A673 (cell line): ENCODE data around the gene INPP5A.

Source experiments
- CTCF ChIP-seq: fragments of 300-800, 200-600 bp; sonication (generic); conservative IDR thresholded peaks from 2 replicates; pipeline ENCODE4 v1.5.1; 2017; ENCODE audit warnings: low read depth, mild to moderate bottlenecking, antibody characterized with exemption, low read length, moderate library complexity, mixed read lengths
- EZH2 ChIP-seq: fragments of 200-600 bp; sonication (generic); IDR thresholded peaks from 2 replicates; pipeline ENCODE4 v1.6.1; 2017; ENCODE audit warnings: borderline replicate concordance, low read depth, mild to moderate bottlenecking, mixed read lengths, antibody characterized with exemption, low read length; ENCODE audit not compliant: poor library complexity, severe bottlenecking

DNA sequence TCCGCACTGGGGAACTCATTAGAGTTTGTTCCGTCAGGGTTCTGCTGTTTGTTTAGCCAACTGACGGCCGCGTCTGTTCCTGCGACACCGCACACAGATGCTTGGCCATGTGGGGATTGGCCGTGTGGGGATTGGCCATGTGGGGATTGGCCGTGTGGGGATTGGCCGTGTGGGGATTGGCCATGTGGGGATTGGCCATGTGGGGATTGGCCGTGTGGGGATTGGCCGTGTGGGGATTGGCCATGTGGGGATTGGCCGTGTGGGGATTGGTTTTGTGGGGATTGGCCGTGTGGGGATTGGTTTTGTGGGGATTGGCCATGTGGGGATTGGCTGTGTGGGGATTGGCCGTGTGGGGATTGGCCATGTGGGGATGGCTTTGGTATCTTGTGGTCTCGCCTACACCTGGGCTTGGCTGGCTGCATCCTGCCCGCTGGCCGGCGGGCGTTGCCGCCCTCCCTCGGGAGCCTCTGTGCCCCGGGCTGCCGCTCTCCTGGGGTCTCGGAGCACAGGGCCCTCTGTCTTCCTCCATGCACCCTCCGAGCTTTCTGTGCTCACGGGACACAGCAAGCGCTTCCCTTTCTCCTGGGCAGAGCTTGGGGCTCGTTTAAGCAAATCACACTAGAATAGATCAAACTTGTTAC, 185.9 kb downstream of the INPP5A start:
- TF ChIP-seq CTCF (no peak), EZH2 (no peak)
